Natural killer cell (primary cell): ENCODE results near the gene KLHDC1. TPM values are rescaled to one million over a fixed set of nuclear protein-coding genes. Genes with fewer than 3 reads are reported as not detected.
A peak's percentile ranks its signal among the peaks of the same experiment; 100 is the strongest.

ENCODE experiments used
- ATAC-seq, 3 donors: fragments of 150-1000 bp in 2 of 3; fragments of 200-7000 bp in 1 of 3; cut with Tn5 transposase; 1 replicate in 1 of 3; 2 replicates in 2 of 3; pipeline ENCODE4 v1.10.0; 2021; ENCODE audit warnings: mild to moderate bottlenecking in 2 of 3, moderate library complexity in 2 of 3
- DNase-seq, 2 donors: peaks; one replicate each; pipeline versions ENCODE4 v3.0.0 to v3.0.0-alpha.2; 2013 to 2021; ENCODE audit warnings: mixed read lengths in 1 of 2
- H3K27ac ChIP-seq: one replicate; pipeline ENCODE4 v1.5.1; 2013; ENCODE audit warnings: mild to moderate bottlenecking, low read length
- H3K27me3 ChIP-seq: one replicate; pipeline ENCODE4 v1.6.1; 2013; ENCODE audit warnings: low read length; ENCODE audit not compliant: control insufficient read depth, insufficient read depth
- H3K36me3 ChIP-seq: one replicate; pipeline ENCODE4 v1.6.1; 2013; ENCODE audit warnings: low read length; ENCODE audit not compliant: control insufficient read depth, insufficient read depth
- H3K4me1 ChIP-seq: one replicate; pipeline ENCODE4 v1.6.1; 2013; ENCODE audit warnings: low read length; ENCODE audit not compliant: control insufficient read depth, insufficient read depth
- H3K4me3 ChIP-seq: one replicate; pipeline ENCODE4 v1.5.1; 2013; ENCODE audit warnings: low read length
- H3K9me3 ChIP-seq: one replicate; pipeline ENCODE4 v1.6.1; 2013; ENCODE audit warnings: low read length; ENCODE audit not compliant: control insufficient read depth, insufficient read depth
- H3K27ac Mint-ChIP-seq, 2 donors: one replicate each; pipeline ENCODE4 v1.8.0; 2022; ENCODE audit warnings: mild to moderate bottlenecking in 2 of 2, mixed read lengths in 2 of 2, moderate library complexity in 1 of 2
- H3K27me3 Mint-ChIP-seq, 2 donors: one replicate each; pipeline ENCODE4 v1.8.0; 2022; ENCODE audit warnings: low read depth in 2 of 2, mixed read lengths in 2 of 2
- H3K36me3 Mint-ChIP-seq: one replicate; pipeline ENCODE4 v1.8.0; 2022; ENCODE audit warnings: mixed read lengths
- H3K4me1 Mint-ChIP-seq, 2 donors: one replicate each; pipeline ENCODE4 v1.8.0; 2022; ENCODE audit warnings: mixed read lengths in 2 of 2
- H3K4me3 Mint-ChIP-seq: one replicate; pipeline ENCODE4 v1.8.0; 2022; ENCODE audit warnings: mild to moderate bottlenecking, moderate library complexity, mixed read lengths
- H3K9me3 Mint-ChIP-seq, 2 donors: one replicate each; pipeline ENCODE4 v1.8.0; 2022; ENCODE audit warnings: mixed read lengths in 2 of 2
- CTCF ChIP-seq: fragments of 200-600 bp; IDR thresholded peaks from one replicate; pipeline ENCODE4 v1.8.0; 2022; ENCODE audit warnings: antibody characterized with exemption
- WGBS: methylation state at CpG from one replicate; pipeline ENCODE4 v1.1.7; 2013; ENCODE audit warnings: missing lambda C conversion rate; ENCODE audit not compliant: insufficient coverage; 5-methylcytosine and 5-hydroxymethylcytosine counted together
- intact Hi-C: fragments of 100-400 bp; cut with micrococcal nuclease; formaldehyde crosslinking; loops from one replicate; pipeline ENCODE4 v1.14.2; 2022
- total RNA-seq, 4 donors: library from RNA; stranded (reverse); fragments of 120-200 nt in 1 of 4; gene quantifications; one replicate each; pipeline versions ENCODE4 v1.2.3 to v1.2.4, GENCODE V29; 2013 to 2022

KLHDC1 gene
- total RNA-seq, 3 donors from 2014 or later (not counting 1 experiment from before 2014, with no cell fraction given): 6.3 to 7.0 (median 6.9) TPM

GRCh38 chr14:49767571-49768300 lies 74.8 kb downstream of the KLHDC1 start, which contains the start of gene KLHDC2:
KLHDC2 (plus strand) TSS chr14:49768153; CDS start chr14:49768469, 316 bp downstream.
- Mint-ChIP-seq H3K27ac (peak within 1 kb of the TSS; percentile 97), H3K4me1 (peaks cover 24 to 30% of the 10 kb centered on the region in 2 donors), H3K9me3 (no peaks in the 10 kb centered on the region), H3K27me3 (no peaks in the 10 kb centered on the region), H3K4me3 (peak within 1 kb of the TSS; percentile 96), H3K36me3 (no peaks in the 10 kb centered on the region)
- WGBS: under 1% methylated on average over 86 of the region's 86 CpGs
- Histone ChIP-seq H3K27ac (peak within 1 kb of the TSS; percentile 96), H3K36me3 (no peaks in the 10 kb centered on the region), H3K9me3 (no peaks in the 10 kb centered on the region), H3K27me3 (no peaks in the 10 kb centered on the region), H3K4me3 (peak within 1 kb of the TSS; percentile 69), H3K4me1 (peaks cover 22% of the 10 kb centered on the region)
- TF ChIP-seq CTCF: peak; percentile 29
- DNase-seq (peak; percentile 86 to 93), ATAC-seq (peak; percentile 76 to 94 (median 88))
- intact Hi-C loops: loop anchor here (1.0 to 2.0 kb wide), 2 partner anchors 75 to 133 kb away; partner anchors contain the start of gene KLHDC1

GRCh38 chr14:49768301-49769121 lies 75.6 kb downstream of the KLHDC1 start:
- no peak for TF ChIP-seq CTCF
- peaks cover 24 to 30% of the 10 kb centered on the region in 2 donors for H3K4me1 Mint-ChIP-seq
- ATAC-seq: peak; percentile 47 to 58 (median 55)
- H3K4me3 Mint-ChIP-seq: peak overlapping the region; percentile 96
- peak overlapping the region; percentile 63 for H3K4me3 ChIP-seq
- H3K36me3 ChIP-seq: no peaks in the 10 kb centered on the region
- H3K27me3 ChIP-seq: no peaks in the 10 kb centered on the region
- no peaks in the 10 kb centered on the region for H3K9me3 ChIP-seq
- no peaks in the 10 kb centered on the region for H3K9me3 Mint-ChIP-seq
- DNase-seq: peak; percentile 59 to 85
- WGBS: under 1% methylated on average over 67 of the region's 67 CpGs
- H3K36me3 Mint-ChIP-seq: no peaks in the 10 kb centered on the region
- intact Hi-C loops: loop anchor here (1.0 to 2.0 kb wide), 2 partner anchors 76 to 134 kb away; partner anchors contain the start of gene KLHDC1
- H3K27ac ChIP-seq: peak overlapping the region; percentile 94
- no peaks in the 10 kb centered on the region for H3K27me3 Mint-ChIP-seq
- peaks cover 22% of the 10 kb centered on the region for H3K4me1 ChIP-seq
- H3K27ac Mint-ChIP-seq: peak overlapping the region; percentile 97

- Mint-ChIP-seq H3K27ac (peak overlapping the region; percentile 97), H3K4me1 (peaks cover 24 to 30% of the 10 kb centered on the region in 2 donors), H3K27me3 (no peaks in the 10 kb centered on the region), H3K4me3 (peak overlapping the region; percentile 96), H3K36me3 (no peaks in the 10 kb centered on the region), H3K9me3 (no peaks in the 10 kb centered on the region)
- H3K27me3 ChIP-seq: no peaks in the 10 kb centered on the region
- 36% methylated on average over 6 of the region's 6 CpGs for WGBS
- H3K27ac ChIP-seq: peak overlapping the region; percentile 94
- peaks cover 22% of the 10 kb centered on the region for H3K4me1 ChIP-seq
- TF ChIP-seq CTCF: no peak
- intact Hi-C loops: loop anchor here (2.0 kb wide), 1 partner anchor 76 kb away; the partner anchor contains the start of gene KLHDC1
- H3K9me3 ChIP-seq: no peaks in the 10 kb centered on the region
- ATAC-seq: no peak
- DNase-seq: no peak
- H3K4me3 ChIP-seq: peak overlapping the region; percentile 63
- H3K36me3 ChIP-seq: peaks cover 5% of the 10 kb centered on the region
These were observed 76.3 kb downstream of the KLHDC1 start for GRCh38 chr14:49769171-49769570.
